Activated CD8-positive, alpha-beta memory T cell treated with anti-CD3 and anti-CD28 coated beads, Interleukin-2, amount 50 U/mL, for 1 hour (primary cell): Measurements from ENCODE around the gene NQO1.
"Not testable (repeated sequence)": the region's sequence is repeated elsewhere in the genome, so short reads cannot be mapped to it uniquely, and the experiment has no call there.

Source experiments
- DNase-seq: peaks from one replicate; pipeline ENCODE4 v3.0.0-alpha.2; 2020; ENCODE audit errors: extremely low read depth

NQO1 gene

DNA sequence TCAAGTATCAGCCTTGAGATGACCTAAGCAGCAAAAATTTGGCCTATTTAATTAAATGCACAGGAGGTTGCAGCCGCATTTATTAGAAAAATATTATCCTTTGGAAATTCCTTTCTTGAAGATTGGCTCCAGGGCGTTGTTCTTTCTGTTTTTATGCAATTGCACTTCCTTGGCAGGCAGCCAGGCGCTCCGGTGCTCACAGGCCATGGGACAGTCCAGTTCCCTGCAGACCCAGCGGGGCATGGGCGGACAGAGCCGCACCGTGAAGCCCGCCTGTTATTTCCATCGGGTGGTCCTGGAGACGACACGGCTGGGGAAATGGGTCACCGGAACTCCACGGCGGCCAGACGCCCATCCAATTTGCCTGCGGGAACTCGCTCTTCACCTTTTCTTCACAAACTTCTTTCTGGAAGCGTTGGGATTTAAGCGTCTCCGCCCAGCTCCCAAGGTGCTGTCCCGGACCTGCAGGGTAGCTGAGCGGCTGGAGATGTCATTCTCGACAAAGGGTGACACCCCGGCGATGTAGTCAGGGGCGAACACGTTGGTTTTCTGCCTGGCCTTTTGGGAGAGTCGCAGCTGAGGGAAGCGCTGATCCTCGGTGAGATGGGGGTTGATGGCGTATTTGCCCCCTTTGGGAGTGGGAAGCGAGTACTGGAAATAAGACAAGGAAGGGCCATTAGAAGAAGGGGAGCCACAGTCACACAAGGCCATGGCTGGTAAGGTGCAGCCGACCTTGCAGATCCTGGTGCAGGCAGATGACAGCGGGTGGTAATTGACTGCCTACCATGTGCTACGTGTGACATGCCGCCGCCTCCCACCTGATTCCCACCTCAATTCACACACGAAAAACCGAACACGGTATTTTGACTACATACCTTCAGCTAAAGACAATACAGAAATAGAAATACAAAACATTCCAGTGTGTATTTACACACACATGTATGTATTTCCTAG, 15.9 kb upstream of the NQO1 start:
- DNase-seq = no peak

DNA sequence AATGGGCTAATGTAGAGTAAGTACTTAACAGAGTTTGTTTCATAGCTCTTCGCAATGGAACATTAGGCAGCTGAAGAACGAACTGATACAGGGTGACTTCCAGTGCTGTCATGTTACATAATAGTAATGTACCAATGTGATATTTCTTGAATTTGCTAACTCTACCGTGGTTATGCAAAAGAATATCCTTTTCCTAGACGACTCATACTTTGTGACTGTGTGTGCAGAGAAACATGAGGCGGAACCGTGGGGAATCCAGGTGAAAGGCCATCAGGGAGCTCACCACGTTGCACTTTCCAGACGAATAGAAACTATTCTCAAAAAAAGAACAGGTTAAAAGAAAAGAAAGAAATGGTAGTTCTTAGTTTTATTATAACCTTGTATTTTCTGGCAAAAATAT, 15.2 kb upstream of the NQO1 start:
- DNase-seq = no peak

DNA sequence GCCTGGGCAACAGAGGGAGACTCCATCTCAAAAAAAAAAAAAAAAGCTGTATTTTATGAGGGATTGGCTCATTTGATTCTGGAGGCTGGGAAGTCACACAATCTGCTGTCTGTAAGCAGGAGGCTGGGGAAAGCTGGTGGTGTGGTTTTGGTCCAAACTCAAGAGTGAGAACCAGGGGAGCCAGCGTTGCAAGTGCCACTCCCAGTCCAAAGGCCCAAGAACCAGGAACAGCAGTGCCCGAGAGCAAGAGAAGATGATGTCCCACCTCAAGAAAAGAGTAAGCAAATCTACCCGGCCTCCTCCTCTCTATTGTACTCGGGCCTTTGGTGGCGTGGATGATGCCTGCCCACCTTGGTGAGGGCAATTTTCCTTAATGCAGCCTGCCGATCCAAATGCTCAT, 5.7 kb upstream of the NQO1 start:
- DNase-seq = no peak

DNA sequence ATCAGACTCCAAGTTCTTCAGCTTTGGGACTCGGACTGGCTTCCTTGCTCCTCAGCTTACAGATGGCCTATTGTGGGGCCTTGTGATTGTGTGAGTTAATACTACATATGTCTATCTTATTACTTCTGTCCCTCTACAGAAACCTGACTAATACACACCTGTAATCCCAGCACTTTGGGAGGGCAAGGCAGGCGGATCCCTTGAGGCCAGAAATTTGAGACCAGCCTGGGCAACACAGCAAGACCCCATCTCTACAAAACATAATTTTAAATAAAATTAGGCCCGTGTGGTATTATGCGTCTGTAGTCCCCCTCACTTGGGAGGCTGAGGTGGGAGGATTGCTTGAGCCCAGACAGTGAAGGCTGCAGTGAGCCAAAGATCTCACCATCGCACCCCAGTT, 4.9 kb upstream of the NQO1 start:
- not testable (repeated sequence) for DNase-seq

DNA sequence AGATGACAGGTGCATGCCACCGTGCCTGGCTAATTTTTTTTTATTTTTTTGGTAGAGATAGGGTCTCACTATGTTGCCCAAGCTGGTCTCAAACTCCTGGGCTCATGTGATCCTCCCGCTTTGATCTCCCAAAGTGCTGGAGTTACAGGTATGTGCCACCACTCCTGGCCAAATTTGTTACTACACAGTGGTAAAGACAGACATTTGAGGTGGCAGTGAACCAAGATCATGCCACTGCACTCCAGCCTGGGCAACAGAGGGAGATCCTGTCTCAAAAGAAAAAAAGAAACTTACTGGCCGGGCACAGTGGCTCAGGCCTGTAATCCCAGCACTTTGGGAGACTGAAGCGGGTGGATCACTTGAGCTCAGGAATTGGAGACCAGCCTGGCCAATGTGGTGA, 2.7 kb upstream of the NQO1 start:
- DNase-seq = not testable (repeated sequence)

DNA sequence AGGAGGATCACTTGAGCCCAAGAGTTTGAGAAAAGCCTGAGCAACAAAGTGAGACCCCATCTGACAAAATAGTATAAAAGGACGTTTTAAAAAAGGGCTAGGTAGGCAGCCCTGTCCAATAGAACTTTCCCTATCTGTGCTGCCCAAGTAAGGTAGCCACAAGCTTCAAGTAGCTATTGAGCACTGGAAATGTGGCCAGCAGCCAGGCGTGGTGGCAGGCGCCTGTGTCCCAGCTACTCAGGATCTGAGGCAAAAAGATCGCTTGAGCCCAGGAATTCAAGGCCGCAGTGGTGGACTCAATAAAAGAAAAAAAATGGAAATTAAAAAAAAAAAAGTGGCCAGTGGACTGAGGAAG, 1.5 kb upstream of the NQO1 start:
- no peak for DNase-seq

DNA sequence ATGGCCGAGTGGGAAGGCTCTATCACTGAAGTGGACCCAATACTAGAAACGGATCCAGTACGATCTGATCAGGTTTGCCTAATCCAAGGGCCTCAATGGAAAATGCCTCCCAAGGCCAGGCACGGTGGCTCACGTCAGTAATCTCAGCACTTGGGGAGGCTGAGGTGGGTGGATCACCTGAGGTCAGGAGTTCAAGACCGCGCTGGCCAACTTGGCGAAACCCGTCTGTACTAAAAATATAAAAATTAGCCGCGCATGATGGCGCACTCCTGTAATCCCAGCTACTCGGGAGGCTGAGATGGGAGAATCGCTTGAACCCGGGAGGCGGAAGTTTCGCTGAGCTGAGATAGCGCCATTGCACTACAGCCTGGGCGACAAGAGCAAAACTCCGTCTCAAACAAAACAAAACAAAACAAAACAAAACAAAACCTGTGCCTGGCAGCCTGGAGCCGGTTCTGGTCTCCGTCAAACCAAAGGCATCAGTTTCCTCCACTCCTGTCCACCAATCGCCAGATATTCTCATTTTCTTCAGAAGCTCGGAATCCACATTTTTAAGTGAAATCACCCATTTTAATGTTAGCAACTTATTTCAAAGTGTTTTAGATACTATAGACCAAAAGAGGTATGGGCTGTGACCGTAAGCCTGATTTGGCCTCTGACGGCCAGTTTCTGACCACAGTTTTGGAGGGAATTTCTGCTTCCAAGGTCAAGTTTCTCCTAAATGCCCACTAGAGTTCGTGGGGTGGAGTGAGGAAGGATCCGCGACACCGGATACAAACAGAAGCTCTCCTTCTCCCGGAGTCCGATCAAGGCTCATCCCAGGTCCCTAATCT, 664 bp downstream of the NQO1 start:
- DNase-seq = no peak

DNA sequence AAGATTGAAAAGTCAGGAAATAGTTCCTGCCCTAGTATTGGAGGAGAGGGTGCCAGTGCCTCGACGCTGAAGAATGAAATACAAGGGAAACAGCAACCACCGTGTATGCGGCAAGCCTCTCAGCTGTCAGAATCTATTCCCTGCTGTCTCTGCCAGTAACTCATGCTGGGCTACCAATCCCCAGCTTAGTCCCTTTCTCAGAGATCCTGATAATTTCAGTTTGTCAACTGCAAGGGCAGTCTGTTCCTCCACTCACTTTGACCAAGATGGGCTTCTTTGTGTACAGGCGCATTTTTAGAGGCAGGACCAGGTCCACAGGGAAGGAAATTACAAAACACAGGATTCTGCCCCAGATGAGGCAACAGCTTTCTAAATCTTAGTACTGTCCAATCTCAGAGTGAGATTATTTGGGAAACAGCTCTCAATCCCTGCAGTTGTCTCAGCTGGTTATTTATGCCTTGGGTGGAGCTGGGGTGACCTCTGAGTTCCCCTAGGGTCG, 1.3 kb downstream of the NQO1 start:
- DNase-seq = no peak

DNA sequence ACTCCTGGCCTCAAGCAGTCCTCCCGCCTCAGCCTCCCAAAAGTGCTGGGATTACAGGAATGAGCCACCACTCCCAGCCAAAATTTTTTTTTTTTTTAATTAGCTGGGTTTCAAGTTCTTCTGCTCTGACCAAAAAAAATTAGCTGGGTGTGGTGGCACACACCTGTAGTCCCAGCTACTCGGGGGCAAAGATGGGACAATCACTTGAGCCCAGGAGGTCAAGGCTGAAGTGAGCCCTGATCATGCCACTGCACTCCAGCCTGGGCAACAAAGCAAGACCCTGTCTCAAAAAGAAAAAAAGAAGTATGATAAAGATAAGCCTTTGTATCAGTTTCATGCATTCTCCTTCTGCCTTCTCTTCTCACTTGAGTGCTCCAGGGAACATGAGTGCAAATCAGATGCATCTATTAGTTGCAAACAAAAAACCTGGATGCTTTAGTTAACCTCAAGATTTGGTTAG, 1.9 kb downstream of the NQO1 start:
- DNase-seq = no peak

DNA sequence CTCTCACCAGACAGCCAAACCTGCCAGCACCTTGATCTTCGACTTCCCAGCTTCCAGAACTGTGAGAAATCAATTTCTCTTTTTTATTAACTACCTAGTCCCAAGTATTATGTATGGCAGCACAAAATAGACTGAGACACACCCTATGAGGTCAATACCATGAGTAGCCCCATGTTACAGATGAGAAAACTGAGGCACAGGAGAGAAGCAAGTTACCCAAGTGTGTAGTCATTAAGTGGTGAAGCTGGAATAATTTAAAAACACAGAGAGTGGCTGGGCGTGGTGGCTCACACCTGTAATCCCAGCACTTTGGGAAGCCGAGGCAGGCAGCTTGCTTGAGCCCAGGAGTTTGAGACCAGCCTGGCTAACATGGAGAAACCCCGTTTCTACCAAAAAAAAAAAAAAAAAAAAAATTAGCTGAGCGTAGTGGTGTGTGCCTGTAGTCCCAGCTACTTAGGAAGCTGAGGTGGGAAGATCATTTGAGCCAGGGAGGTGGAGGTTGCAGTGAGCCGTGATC, 4.9 kb downstream of the NQO1 start:
- no peak for DNase-seq

DNA sequence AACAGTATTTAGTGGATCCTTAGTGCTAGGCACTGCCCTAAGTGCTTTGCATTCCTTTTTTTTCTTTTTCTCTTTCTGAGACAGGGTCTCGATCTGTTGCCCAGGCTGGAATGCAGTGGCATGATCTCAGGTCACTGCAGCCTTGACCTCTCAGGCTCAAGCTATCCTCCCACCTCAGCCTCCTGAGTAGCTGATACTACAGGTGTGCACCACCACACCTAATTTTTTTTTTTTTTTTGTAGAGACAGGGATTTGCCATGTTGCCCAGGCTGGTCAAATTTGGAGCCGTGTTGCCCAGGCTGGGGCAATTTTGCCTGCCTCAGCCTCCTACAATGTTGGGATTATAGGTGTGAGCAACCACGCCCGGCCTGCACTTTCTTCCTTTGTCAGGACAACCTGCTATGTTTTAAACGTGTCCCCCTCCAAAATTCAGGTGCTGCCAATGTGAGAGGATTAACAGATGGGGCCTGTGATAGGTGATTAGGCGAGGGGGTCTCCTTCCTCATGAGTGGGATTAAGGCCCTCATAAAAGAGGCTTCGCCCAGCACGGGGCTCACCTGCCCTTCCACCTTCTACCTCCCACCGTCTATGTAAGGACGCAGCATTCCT, 5.4 kb downstream of the NQO1 start:
- DNase-seq = no peak

DNA sequence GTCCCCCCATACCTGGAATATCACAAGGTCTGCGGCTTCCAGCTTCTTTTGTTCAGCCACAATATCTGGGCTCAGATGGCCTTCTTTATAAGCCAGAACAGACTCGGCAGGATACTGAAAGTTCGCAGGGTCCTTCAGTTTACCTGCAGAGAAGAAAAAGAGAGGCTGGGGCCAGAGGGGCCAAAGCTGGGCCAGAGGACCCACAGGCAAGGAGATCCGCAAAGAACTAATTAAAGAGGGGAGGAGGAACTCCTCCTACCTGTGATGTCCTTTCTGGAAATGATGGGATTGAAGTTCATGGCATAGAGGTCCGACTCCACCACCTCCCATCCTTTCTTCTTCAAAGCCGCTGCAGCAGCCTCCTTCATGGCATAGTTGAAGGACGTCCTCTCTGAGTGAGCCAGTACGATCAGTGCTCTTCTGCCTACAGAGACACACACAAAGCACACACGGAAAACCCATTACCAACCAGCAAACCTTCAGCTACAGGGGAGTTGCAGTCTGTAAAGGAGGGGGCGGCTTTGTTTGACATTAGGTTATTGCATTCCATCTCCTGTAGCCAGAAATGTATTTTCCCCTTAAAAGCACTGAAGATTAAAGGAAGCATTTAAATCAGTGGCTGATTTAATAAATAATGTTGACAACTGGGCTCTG, 8.1 kb downstream of the NQO1 start:
- DNase-seq = no peak

DNA sequence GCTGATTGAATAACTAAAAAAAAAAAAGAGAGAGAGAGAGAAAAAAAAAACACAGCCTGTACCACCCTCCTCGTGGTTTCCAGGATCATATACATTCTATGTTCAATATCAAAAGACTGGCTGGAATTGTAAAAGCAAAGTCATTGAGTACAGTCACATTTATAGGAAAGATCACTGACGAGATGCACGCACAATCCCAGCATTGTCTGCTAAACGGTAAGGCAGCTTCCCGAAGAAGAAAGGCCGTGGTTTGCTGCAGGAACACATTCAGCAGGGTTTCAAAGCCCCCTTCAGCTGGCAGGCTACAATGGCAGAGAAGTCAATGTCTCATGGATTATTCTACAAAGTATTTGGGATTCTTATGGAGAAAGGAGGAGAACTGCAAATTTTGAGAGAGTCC, 9.3 kb downstream of the NQO1 start:
- DNase-seq = no peak

DNA sequence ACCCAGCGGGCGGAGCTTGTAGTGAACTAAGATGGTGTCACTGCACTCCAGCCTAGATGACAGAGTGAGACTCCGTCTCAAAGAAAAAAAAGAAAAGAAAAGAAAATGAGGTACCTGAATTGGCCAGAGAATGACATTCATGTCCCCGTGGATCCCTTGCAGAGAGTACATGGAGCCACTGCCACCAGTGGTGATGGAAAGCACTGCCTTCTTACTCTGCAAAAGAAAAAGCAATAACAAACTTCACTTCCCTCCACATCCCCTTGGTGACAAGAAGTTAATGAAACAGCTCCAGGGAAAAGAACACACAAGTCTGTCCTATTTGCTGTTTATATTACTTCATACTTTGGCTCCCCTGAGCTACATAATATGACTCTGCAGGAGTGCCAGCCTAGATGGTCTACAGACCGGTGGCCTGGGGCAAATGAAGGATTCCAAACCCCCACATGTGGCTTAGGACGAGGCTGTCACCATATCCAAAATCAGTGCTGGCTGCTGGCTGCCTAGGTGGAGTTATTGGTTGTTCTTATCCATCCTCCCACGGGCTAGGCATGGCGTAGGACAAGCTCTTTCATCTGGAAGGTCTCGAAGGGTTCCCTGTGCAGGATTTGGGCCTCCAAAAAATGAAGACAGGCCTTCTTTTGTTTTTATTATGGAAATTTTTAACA, 13.3 kb downstream of the NQO1 start:
- no peak for DNase-seq

DNA sequence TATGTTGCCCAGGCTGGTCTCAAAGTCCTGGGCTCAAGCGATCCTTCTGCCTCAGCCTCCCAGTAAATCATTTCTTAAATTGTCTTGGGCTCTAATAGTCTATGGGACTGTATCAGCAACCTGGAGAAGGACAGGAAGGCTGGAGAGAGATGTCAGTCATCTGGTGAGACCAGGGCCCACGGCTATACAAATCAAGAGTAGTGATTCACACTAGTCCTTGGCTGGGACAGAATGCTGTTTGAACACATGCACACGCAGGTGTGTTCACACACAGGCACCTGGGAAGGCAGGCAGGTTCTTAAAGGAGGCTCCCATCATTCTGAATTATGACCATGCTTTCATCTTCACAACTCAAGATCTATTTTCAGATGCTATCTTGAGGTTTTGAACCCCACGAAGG, 14.1 kb downstream of the NQO1 start:
- DNase-seq = no peak

DNA sequence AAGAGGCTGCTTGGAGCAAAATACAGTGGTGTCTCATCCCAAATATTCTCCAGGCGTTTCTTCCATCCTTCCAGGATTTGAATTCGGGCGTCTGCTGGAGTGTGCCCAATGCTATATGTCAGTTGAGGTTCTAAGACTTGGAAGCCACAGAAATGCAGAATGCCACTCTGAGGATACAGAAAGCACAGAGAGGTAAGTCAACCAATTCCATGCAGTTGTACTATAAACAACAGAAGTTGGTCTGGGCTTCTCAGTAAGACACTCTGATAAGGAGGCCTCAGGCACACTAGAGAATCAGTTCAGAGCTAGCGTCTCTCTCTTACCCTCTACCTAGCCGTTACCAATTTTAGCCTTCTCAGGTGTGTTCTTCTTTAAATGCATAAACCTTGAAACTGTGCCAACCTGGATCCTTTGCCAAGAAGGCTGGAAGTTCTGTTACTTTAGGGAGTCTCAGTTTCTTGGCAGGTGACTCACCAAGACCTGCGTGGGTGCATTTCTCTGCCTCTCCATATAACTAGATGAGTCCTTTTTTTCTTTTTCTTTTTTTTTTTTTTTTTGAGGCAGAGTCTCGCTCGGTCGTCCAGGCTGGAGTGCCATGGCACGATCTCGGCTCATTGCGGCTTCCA, 15.1 kb downstream of the NQO1 start:
- DNase-seq = no peak

DNA sequence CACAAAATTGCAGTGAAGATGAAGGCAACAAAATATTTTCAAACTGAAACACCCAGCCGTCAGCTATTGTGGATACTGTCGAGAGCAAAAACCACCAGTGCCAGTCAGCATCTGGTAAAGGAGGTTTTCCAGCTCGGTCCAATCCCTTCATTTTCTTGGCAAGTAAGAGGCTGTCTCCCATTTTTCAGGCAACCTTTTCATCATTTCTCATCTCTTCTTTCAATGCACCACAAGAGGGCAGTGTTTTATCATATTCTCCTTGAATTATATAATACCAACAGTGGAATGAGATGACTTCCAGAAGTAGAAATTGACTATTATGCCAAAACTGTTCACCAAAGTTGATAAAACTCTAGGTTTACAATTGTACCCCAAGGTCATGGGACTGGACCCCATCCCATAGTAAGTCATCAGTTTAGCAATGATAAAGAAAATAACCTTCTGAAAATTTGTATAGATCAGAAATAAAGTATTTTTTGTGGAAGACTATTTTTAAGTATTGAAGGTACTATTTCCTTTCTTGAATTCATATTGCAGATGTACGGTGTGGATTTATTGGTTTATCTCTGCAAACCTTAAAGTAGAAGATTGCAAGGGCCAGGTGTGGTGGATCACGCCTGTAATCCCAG, 16.8 kb downstream of the NQO1 start:
- DNase-seq = no peak

DNA sequence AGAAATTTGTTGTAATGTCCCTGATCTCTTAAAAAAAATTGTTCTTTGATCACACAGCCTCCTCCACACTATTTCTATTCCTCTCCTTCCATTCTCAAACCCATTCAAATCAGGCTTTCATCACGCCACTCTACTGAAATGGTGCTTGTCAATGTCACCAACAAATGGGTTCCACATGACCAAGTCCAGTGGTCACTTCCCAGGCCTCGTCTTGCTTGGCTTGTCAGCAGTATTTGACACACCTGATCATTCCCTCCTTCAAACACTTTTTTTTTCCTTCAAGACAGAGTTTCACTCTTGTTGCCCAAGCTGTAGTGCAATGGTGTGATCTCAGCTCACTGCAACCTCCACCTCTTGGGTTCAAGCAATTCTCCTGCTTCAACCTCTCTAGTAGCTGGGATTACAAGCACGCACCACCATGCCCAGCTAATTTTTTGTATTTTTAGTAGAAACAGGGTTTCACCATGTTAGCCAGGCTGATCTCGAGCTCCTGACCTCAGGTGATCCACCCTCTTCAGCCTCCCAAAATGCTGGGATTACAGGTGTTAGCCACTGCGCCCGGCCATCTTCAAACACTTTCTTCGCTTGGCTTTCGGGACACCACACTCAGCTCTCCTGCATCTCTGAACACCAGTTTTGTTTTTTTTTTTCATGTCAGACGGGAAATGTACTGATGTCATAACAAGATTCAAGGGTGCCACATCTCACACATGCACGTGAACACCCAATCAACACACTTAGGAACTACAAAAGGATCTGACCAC, 18.3 kb downstream of the NQO1 start:
- no peak for DNase-seq

DNA sequence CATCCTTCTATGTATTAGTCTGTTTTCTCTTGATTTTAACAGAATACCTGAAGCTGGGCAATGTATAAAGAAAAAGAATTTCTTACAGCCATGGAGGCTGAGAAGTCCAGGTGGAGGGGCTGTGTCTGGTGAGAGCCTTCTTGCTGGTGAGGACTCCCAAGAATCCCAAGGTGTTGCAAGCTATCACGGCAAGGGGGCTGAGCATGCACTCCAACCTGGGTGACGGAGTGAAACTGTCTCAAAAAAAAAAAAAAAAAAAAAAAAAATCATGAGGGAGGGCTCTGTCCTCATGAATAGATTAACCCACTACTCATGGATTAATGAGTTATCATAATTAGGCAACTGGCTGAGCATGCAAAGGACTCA, 19.4 kb downstream of the NQO1 start:
- no peak for DNase-seq
